HepG2 (cell line): ENCODE data around the gene TLE1. TPM values are rescaled to one million over a fixed set of nuclear protein-coding genes. Genes with fewer than 3 reads are reported as not detected.

Experiments used
- ATAC-seq: fragments of 200-7000 bp; cut with Tn5 transposase; 3 replicates; pipeline ENCODE4 v1.9.1; 2020; ENCODE audit warnings: mild to moderate bottlenecking, moderate library complexity
- BruUV-seq: library from RNA; stranded (reverse); fragments of 400-500 nt; replicated peaks from 2 replicates; lab custom pipeline; 2021; lab: Mats Ljungman, UMichigan
- CTCF ChIA-PET: fragments of 300-600 bp; formaldehyde crosslinking; extraction: SDS; loops from one replicate; lab custom pipeline; 2021; ENCODE audit warnings: low total read pairs, inconsistent platforms, low intra/inter-chr PET ratio; lab: Yijun Ruan, JAX
- POLR2A ChIA-PET: fragments of 350-600 bp; sonication (Branson Sonifier 250); formaldehyde crosslinking; loops from one replicate; lab custom pipeline; 2020; ENCODE audit warnings: antibody characterized with exemption, inconsistent platforms; lab: Yijun Ruan, JAX
- DNase-seq: peaks from one replicate; pipeline ENCODE4 v3.0.0-alpha.2; 2015; ENCODE audit warnings: low spot score
- FAIRE-seq: peaks from 3 replicates; lab custom pipeline; 2011; peaks lifted over from hg19 to GRCh38; lab: Jason Lieb, UNC
- H2AFZ ChIP-seq: one replicate; pipeline ENCODE4 v1.6.1; 2011; ENCODE audit warnings: low read length, inconsistent platforms
- H3K27ac ChIP-seq: fragments of 300-600 bp; 3 replicates; pipeline ENCODE4 v1.8.0; 2011; ENCODE audit warnings: mixed run types, mild to moderate bottlenecking, mixed read lengths, low read length, inconsistent platforms; ENCODE audit not compliant: insufficient read depth; ENCODE audit errors: extremely low read length
- H3K27me3 ChIP-seq, 2 experiments: fragments of 200-600 bp in 1 of 2; 2 replicates in 1 of 2; 3 replicates in 1 of 2; pipeline versions ENCODE4 v1.6.0 to v1.8.0; 2011; ENCODE audit warnings: low read length in 2 of 2, mild to moderate bottlenecking in 2 of 2, moderate library complexity in 2 of 2, inconsistent platforms in 1 of 2; ENCODE audit not compliant: insufficient read depth in 2 of 2, control insufficient read depth in 1 of 2
- H3K36me3 ChIP-seq, 2 experiments: fragments of 200-600 bp in 1 of 2; replicated peaks in 1 of 2; 2 replicates in 1 of 2; 3 replicates in 1 of 2; pipeline versions ENCODE4 v1.5.1 to v1.8.0; 2011; ENCODE audit warnings: low read length in 2 of 2, inconsistent platforms in 1 of 2; ENCODE audit not compliant: insufficient read depth in 2 of 2, control insufficient read depth in 1 of 2
- H3K4me1 ChIP-seq: 2 replicates; pipeline ENCODE4 v1.5.1; 2012; ENCODE audit warnings: low read length, inconsistent platforms; ENCODE audit not compliant: insufficient read depth
- H3K4me2 ChIP-seq: 2 replicates; pipeline ENCODE4 v1.6.0; 2011; ENCODE audit warnings: low read depth, low read length, inconsistent platforms
- H3K4me3 ChIP-seq, 3 experiments: fragments of 200-600 bp in 1 of 3; sonication (generic), shearing (Covaris generic) in 1 of 3; replicated peaks in 1 of 3; 2 replicates each; pipeline ENCODE4 v1.5.1; 2011 to 2016; ENCODE audit warnings: low read length in 3 of 3, inconsistent platforms in 2 of 3, low read depth in 2 of 3, mild to moderate bottlenecking in 2 of 3, control low read depth in 1 of 3, mixed read lengths in 1 of 3; ENCODE audit not compliant: insufficient read depth in 1 of 3
- H3K79me2 ChIP-seq: one replicate; pipeline ENCODE4 v1.6.1; 2011; ENCODE audit warnings: low read length, inconsistent platforms; ENCODE audit not compliant: insufficient read depth
- H3K9ac ChIP-seq: 2 replicates; pipeline ENCODE4 v1.6.0; 2011; ENCODE audit warnings: mild to moderate bottlenecking, low read depth, low read length, inconsistent platforms; ENCODE audit not compliant: insufficient read depth
- H3K9me3 ChIP-seq: 2 replicates; pipeline ENCODE4 v1.5.1; 2012; ENCODE audit warnings: mild to moderate bottlenecking, low read length
- H4K20me1 ChIP-seq: 2 replicates; pipeline ENCODE4 v1.6.0; 2011; ENCODE audit warnings: inconsistent platforms, mild to moderate bottlenecking, low read length, moderate library complexity; ENCODE audit not compliant: insufficient read depth
- DMAP1 ChIP-seq: IDR thresholded peaks from 2 replicates; pipeline ENCODE4 v1.6.1; 2016
- GATA4 ChIP-seq: sonication (generic); IDR thresholded peaks from 2 replicates; pipeline ENCODE4 v1.6.1; 2016; ENCODE audit warnings: antibody characterized with exemption, low read depth, borderline replicate concordance
- MED1 ChIP-seq: sonication (generic); formaldehyde crosslinking; IDR thresholded peaks from 2 replicates; pipeline ENCODE4 v1.4.0; 2020; ENCODE audit warnings: missing genetic modification reagents
- NFE2L2 ChIP-seq: fragments of 150-350 bp; IDR thresholded peaks from 2 replicates; pipeline ENCODE4 v1.6.1; 2014; ENCODE audit warnings: low read length
- RERE ChIP-seq: IDR thresholded peaks from 2 replicates; pipeline ENCODE4 v1.6.1; 2016; ENCODE audit warnings: low read depth, missing genetic modification reagents, missing compliant biosample characterization
- SMYD3 ChIP-seq: sonication (generic); formaldehyde crosslinking; IDR thresholded peaks from 2 replicates; pipeline ENCODE4 v1.8.1; 2023; ENCODE audit warnings: mild to moderate bottlenecking, missing genetic modification reagents
- ZBTB10 ChIP-seq: sonication (generic); formaldehyde crosslinking; IDR thresholded peaks from 2 replicates; pipeline ENCODE4 v1.4.0; 2020; ENCODE audit warnings: missing genetic modification reagents, borderline replicate concordance
- ZNF205 ChIP-seq: IDR thresholded peaks from 2 replicates; pipeline ENCODE4 v1.6.1; 2018; ENCODE audit warnings: missing biosample characterization, missing genetic modification reagents
- ZNF235 ChIP-seq: sonication (generic); formaldehyde crosslinking; IDR thresholded peaks from 2 replicates; pipeline ENCODE4 v1.8.1; 2023; ENCODE audit warnings: mild to moderate bottlenecking, missing genetic modification reagents, borderline replicate concordance
- ZNF589 ChIP-seq: sonication (generic); formaldehyde crosslinking; conservative IDR thresholded peaks from 2 replicates; pipeline ENCODE4 v1.8.0; 2022; ENCODE audit warnings: mild to moderate bottlenecking, moderate library complexity, missing genetic modification reagents
- ZNF766 ChIP-seq: sonication (generic); formaldehyde crosslinking; IDR thresholded peaks from 2 replicates; pipeline ENCODE4 v1.5.0; 2020; ENCODE audit warnings: missing genetic modification reagents, borderline replicate concordance
- ZSCAN20 ChIP-seq: sonication (generic); formaldehyde crosslinking; IDR thresholded peaks from 2 replicates; pipeline ENCODE4 v1.4.0; 2020; ENCODE audit warnings: missing genetic modification reagents, mild to moderate bottlenecking, borderline replicate concordance
- WGBS: methylation state at CpG from one replicate; pipeline ENCODE4 v1.1.6; 2017; ENCODE audit warnings: low lambda C conversion rate; 5-methylcytosine and 5-hydroxymethylcytosine counted together
- in situ Hi-C: cut with HindIII; loops from 2 replicates; pipeline ENCODE4 v1.10.0; 2017; ENCODE audit warnings: low pct_unique_long_range_greater_than_20kb; ENCODE audit not compliant: extremely low pct_ligation_motif_present
- intact Hi-C: fragments of 100-400 bp; cut with micrococcal nuclease; formaldehyde crosslinking; loops from one replicate; pipeline ENCODE4 v1.10.0; 2022; ENCODE audit not compliant: unreplicated experiment
- polyA plus RNA-seq, 8 experiments: library from polyadenylated mRNA; depleted of rRNA in 3 of 8; stranded (reverse) in 7 of 8; unstranded in 1 of 8; fragments of >200 nt; fragmentation: Illumina TruSeq in 4 of 8; extraction: Trizol in 4 of 8; gene quantifications; 2 replicates each; pipeline versions ENCODE4 v1.2.1 to v1.2.3, GENCODE V29; 2011 to 2016; ENCODE audit warnings: low read depth in 4 of 8, missing spikeins in 1 of 8, mixed read lengths in 1 of 8; ENCODE audit not compliant: insufficient read depth in 1 of 8
- total RNA-seq, 5 experiments: library from RNA; depleted of rRNA; stranded (reverse); fragments of >200 nt; fragmentation: Illumina TruSeq; extraction: Trizol; gene quantifications; 2 replicates each; pipeline ENCODE4 v1.2.3, GENCODE V29; 2016; ENCODE audit warnings: low read depth in 1 of 5

The TLE1 gene
- total and polyA plus RNA-seq, 2 of the 13 experiments (the other 11 are each of a cell fraction or from before 2014, with no cell fraction given), result 35.9 to 109 TPM

GRCh38 chr9:81716409-81716808 is 27.1 kb upstream of the TLE1 start:
- Histone ChIP-seq H2AFZ (no peak overlapping the region), H4K20me1 (no peaks in the 10 kb centered on the region), H3K36me3 (no peaks in the 10 kb centered on the region), H3K4me2 (no peak overlapping the region), H3K79me2 (no peaks in the 10 kb centered on the region), H3K9me3 (no peaks in the 10 kb centered on the region), H3K27ac (no peak overlapping the region), H3K4me1 (no peaks in the 10 kb centered on the region; the same call in 1 of the 2 replicates)
- ChIA-PET CTCF (no interaction called here), POLR2A (no interaction called here)
- DNase-seq, result no peak
- in situ Hi-C loops (loop anchor here (25.0 kb wide), 1 partner anchor 1246 kb away; no protein-coding TSS in a partner anchor), intact Hi-C loops (no loop called here)
- 62% methylated on average over 6 of the region's 6 CpGs for WGBS
- FAIRE-seq, result no peak
- TF ChIP-seq ZNF205, result no peak
- TF ChIP-seq, all 625 proteins: peak for 0
- no TSS peak for BruUV-seq
- no peaks in the 10 kb centered on the region for H3K27me3 ChIP-seq
- ATAC-seq, result no peak
- no peak overlapping the region for H3K9ac ChIP-seq
- no peak overlapping the region for H3K4me3 ChIP-seq

GRCh38 chr9:81705578-81705977 is 16.2 kb upstream of the TLE1 start:
- WGBS, result 21% methylated on average over 2 of the region's 2 CpGs
- no peak overlapping the region for H3K4me2 ChIP-seq
- H3K9ac ChIP-seq, result no peak overlapping the region
- H3K4me1 ChIP-seq, result no peaks in the 10 kb centered on the region
- ChIA-PET CTCF (no interaction called here), POLR2A (no interaction called here)
- no peaks in the 10 kb centered on the region for H3K79me2 ChIP-seq
- no peaks in the 10 kb centered on the region for H3K36me3 ChIP-seq
- H3K9me3 ChIP-seq, result no peaks in the 10 kb centered on the region
- H3K27ac ChIP-seq, result no peak overlapping the region
- ATAC-seq, result no peak
- H3K27me3 ChIP-seq, result no peaks in the 10 kb centered on the region
- no peak overlapping the region for H2AFZ ChIP-seq
- no peak for DNase-seq
- no TSS peak for BruUV-seq
- H4K20me1 ChIP-seq, result no peaks in the 10 kb centered on the region
- FAIRE-seq, result no peak
- intact Hi-C loops, result no loop called here
- no peak overlapping the region for H3K4me3 ChIP-seq
- in situ Hi-C loops, result loop anchor here (25.0 kb wide), 1 partner anchor 1257 kb away; no protein-coding TSS in a partner anchor
- TF ChIP-seq ZBTB10 (CRISPR knock-in tag) (no peak), ZSCAN20 (CRISPR knock-in tag) (no peak), ZNF766 (CRISPR knock-in tag) (no peak), ZNF589 (CRISPR knock-in tag) (no peak), GATA4 (no peak), SMYD3 (CRISPR knock-in tag) (no peak), RERE (CRISPR knock-in tag) (no peak), ZNF235 (CRISPR knock-in tag) (no peak), DMAP1 (CRISPR knock-in tag) (no peak), NFE2L2 (no peak), MED1 (CRISPR knock-in tag) (no peak)
